Upper lobe of left lung (tissue), 4 donors: ENCODE results near the gene PTPRN2.

Experiments
- CTCF ChIP-seq, 6 experiments: fragments of 450-650 bp in 4 of 6; fragments of 200-600 bp in 2 of 6; sonication (generic) in 2 of 6; IDR thresholded peaks; one replicate each; pipeline ENCODE4 v1.5.1; 2016 to 2019; ENCODE audit warnings: antibody characterized with exemption in 6 of 6
- EP300 ChIP-seq, 4 donors: sonication (generic); formaldehyde crosslinking; IDR thresholded peaks; one replicate each; pipeline ENCODE4 v1.5.1; 2017; ENCODE audit warnings: antibody characterized with exemption in 4 of 4, control low read depth in 2 of 4

DNA sequence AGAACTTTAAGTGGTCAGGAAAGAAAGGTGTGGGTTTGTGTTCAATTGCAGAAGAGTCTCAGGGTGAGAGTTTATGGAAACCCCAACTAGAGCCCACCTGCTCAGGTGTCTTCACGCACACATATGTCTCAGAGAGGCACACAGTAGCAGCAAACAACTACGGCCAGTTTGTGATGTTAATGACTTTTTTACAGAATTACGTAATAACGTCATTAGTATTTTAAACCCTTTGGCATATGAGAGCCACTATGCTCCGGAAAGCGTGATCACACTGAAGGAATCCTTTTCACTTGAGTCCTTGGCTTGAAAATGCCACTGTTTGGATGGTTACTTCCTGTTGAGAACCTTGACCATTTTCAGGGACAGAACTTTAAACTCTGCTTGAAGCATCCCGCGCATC lies 204.0 kb downstream of the PTPRN2 start:
- no peak for TF ChIP-seq EP300 (IDR thresholded peaks at IDR 0.05)
- no peak for TF ChIP-seq CTCF (IDR thresholded peaks at IDR 0.05)
